HG03520 (cell line): ENCODE data around the gene ADA.

Experiments
- ATAC-seq: cut with Tn5 transposase; IDR thresholded peaks from one replicate; pipeline ENCODE4 v1.9.1; 2021; ENCODE audit warnings: mild to moderate bottlenecking, moderate library complexity; ENCODE audit not compliant: unreplicated experiment

Gene ADA

DNA sequence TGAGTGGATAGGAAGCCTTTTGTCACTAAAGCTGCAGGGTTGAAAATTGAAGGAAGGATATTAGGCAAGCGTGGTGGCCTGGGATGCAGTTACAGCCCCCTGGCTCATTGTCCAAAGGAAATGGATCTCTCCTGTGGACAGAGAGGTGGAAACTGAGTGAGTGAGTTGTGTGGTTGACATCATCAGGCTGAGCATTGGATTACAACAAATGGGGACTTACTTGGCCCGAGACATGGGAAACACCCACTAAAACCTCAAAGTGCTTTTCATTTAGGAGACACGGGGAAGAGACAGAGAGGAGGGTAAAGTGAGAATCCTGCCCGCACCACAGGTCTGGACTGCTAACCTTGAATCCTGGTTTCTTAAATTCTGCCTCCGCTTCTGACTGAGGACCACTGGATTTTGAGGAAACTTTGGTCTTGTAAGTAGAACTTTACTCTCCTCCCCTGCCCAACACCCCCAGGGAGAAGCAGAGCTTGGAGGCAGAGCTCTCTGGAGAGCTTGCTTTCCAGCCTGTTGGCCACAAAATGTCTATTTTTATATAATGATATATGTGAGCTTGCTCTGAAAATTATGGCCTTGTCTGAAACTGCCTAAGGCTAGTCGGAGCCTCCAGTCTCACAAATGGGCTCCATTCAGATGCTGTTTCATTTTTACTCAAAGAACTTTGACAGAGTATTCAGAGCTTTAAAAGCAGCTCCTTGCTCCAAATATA lies 69.0 kb downstream of the ADA start, which contains the start of gene PKIG:
TSS of gene PKIG (plus strand) at position 269 of the 715 bp plus-strand sequence. CDS start 31,978 bp downstream, outside the sequence.
- ATAC-seq, result no peak

GRCh38 chr20:44581515-44581914 lies 70.0 kb downstream of the ADA start:
- ATAC-seq, result no peak

DNA sequence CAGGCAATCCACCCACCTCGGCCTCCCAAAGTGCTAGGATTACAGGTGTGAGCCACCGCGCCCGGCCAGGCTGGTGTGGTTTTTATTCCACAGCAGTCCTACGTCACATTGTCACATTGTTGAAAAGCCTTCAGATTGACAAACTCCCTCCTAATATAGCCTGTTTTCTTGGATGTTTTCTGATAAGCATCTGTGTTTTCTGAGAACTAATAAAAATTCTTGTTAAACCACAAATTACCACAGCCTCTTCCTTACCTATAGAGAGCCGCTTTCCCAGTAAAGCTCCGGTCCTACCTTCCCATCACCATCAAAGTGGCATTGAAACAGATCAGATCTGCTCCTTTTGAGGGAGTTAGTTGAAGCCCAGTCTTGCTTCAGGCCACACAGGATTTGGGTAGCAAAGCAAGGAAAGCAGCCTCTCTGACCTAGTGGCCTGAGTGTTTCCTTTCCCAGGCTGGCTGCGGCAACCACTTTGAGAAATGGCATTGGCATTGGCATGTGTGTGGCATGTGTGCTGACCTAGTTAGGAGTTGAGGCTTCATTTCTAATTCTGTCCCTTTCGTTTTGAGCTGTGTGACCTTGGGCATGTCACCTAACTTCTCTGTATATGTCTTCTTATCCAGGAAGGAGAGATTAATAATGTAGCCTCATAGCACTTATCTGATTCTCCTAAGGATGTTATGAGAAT lies 70.8 kb downstream of the ADA start:
- no peak for ATAC-seq

DNA sequence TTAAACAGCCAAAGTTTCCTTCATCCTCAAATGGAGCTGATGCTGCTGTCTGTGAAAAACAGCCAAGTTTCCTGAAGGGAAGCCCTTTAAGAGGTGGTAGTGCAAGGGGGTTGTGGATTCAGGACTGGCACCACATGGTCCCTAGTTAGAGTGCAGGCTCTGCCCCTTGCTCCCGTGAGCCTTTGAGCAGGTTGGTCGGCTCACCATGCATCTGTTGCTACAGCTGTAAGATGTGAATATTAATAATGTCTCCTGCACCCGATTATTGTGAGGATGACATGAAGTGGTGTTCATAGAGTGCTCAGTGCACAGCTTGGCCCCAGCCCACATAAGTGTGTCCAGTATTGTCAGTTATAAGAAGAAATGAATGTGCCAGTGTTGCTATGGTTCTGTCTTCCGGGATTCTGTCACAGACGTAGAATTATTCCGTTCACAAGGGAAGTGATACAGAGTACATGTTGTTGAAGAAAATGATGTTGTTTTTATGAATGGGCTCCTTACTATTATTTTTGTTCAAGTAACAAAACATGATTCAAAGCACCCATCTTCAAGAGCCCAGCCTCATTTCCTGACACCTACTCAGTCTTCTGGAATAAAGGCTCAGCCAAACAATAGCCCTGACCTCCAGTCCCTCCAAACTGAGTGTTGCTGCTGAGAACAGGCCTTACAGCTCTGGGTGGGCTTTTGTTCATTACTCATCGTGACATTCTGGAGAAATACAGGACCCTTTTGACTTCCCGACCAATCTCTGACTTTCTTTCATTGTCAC lies 72.0 kb downstream of the ADA start:
- no peak for ATAC-seq

- ATAC-seq, result no peak
Measured at GRCh38 chr20:44576297-44576696, 75.2 kb downstream of the ADA start.

DNA sequence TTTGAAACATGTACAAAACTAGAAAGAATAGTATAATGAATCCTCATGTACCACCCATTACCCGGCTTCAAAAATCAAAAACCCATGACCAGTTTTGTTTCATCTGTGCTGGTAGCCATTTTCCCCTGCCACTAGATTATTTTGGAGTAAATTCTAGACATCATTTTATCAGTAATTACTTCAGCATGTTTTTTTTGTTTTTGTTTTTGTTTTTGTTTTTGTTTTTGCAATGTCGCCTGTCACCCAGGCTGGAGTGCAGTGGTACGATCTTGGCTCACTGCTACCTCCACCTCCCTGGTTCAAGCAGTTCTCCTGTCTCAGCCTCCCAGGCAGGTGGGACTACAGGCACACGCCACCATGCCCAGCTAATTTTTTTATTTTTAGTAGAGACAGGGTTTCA lies 77.1 kb downstream of the ADA start:
- no peak for ATAC-seq

- ATAC-seq, result no peak
Measured at GRCh38 chr20:44573501-44573869, 78.0 kb downstream of the ADA start.

- no peak for ATAC-seq
Measured at GRCh38 chr20:44572551-44573500, 78.7 kb downstream of the ADA start.

GRCh38 chr20:44571362-44571988 lies 80.0 kb downstream of the ADA start:
- ATAC-seq, result no peak

GRCh38 chr20:44570367-44570766 lies 81.1 kb downstream of the ADA start:
- ATAC-seq, result no peak
